Neuronal stem cell (in vitro differentiated cells): ENCODE results near the gene OMA1.

Experiments used
- DNase-seq: peaks from one replicate; pipeline ENCODE4 v3.0.0-alpha.2; 2013; ENCODE audit warnings: low spot score
- H2AFZ ChIP-seq: one replicate; pipeline ENCODE4 v1.6.1; 2013; ENCODE audit warnings: mild to moderate bottlenecking, low read length, inconsistent platforms
- H2AK5ac ChIP-seq: 2 replicates; pipeline ENCODE4 v1.6.1; 2013; ENCODE audit warnings: low read depth, mild to moderate bottlenecking, inconsistent platforms, low read length, moderate library complexity, mixed read lengths
- H2BK120ac ChIP-seq: 2 replicates; pipeline ENCODE4 v1.6.1; 2013; ENCODE audit warnings: low read depth, mild to moderate bottlenecking, inconsistent platforms, low read length, moderate library complexity, mixed read lengths
- H2BK12ac ChIP-seq: one replicate; pipeline ENCODE4 v1.6.1; 2013; ENCODE audit warnings: low read length, inconsistent platforms
- H2BK15ac ChIP-seq: 2 replicates; pipeline ENCODE4 v1.6.1; 2013; ENCODE audit warnings: mild to moderate bottlenecking, low read length, inconsistent platforms, mixed read lengths
- H2BK5ac ChIP-seq: one replicate; pipeline ENCODE4 v1.6.1; 2013; ENCODE audit warnings: inconsistent platforms, mild to moderate bottlenecking, low read length, moderate library complexity
- H3K14ac ChIP-seq: one replicate; pipeline ENCODE4 v1.6.1; 2013; ENCODE audit warnings: low read length, inconsistent platforms
- H3K18ac ChIP-seq: 2 replicates; pipeline ENCODE4 v1.6.1; 2013; ENCODE audit warnings: low read length, inconsistent platforms
- H3K23ac ChIP-seq: 2 replicates; pipeline ENCODE4 v1.6.1; 2013; ENCODE audit warnings: low read depth, mild to moderate bottlenecking, mixed read lengths, low read length, inconsistent platforms; ENCODE audit not compliant: poor library complexity
- H3K27ac ChIP-seq: replicated peaks from 3 replicates; pipeline ENCODE4 v1.5.1; 2013; ENCODE audit warnings: low read length, inconsistent platforms
- H3K27me3 ChIP-seq, 3 experiments: 2 replicates each; pipeline ENCODE4 v1.6.1; 2013; ENCODE audit warnings: low read length in 3 of 3, mild to moderate bottlenecking in 2 of 3, inconsistent platforms in 1 of 3, low read depth in 1 of 3, mixed read lengths in 1 of 3, moderate library complexity in 1 of 3; ENCODE audit not compliant: control insufficient read depth in 3 of 3, insufficient read depth in 3 of 3
- H3K36me3 ChIP-seq, 2 donors: replicated peaks in 1 of 2; 2 replicates each; pipeline ENCODE4 v1.6.1; 2013; ENCODE audit warnings: low read length in 2 of 2; ENCODE audit not compliant: control insufficient read depth in 2 of 2, insufficient read depth in 2 of 2
- H3K4ac ChIP-seq: 2 replicates; pipeline ENCODE4 v1.6.1; 2013; ENCODE audit warnings: inconsistent platforms, mild to moderate bottlenecking, low read length, moderate library complexity
- H3K4me1 ChIP-seq, 2 donors: 1 replicate in 1 of 2; 2 replicates in 1 of 2; pipeline ENCODE4 v1.6.1; 2013; ENCODE audit warnings: low read length in 2 of 2, low read depth in 1 of 2; ENCODE audit not compliant: control insufficient read depth in 2 of 2, insufficient read depth in 1 of 2
- H3K4me2 ChIP-seq: one replicate; pipeline ENCODE4 v1.6.1; 2013; ENCODE audit warnings: mild to moderate bottlenecking, low read length, inconsistent platforms; ENCODE audit not compliant: insufficient read depth, poor library complexity, severe bottlenecking
- H3K4me3 ChIP-seq, 2 donors: 2 replicates each; pipeline ENCODE4 v1.5.1; 2013; ENCODE audit warnings: low read length in 2 of 2, mild to moderate bottlenecking in 2 of 2, inconsistent platforms in 1 of 2, moderate library complexity in 1 of 2
- H3K79me1 ChIP-seq: one replicate; pipeline ENCODE4 v1.6.1; 2013; ENCODE audit warnings: low read depth, mild to moderate bottlenecking, inconsistent platforms, low read length, moderate library complexity
- H3K9ac ChIP-seq: one replicate; pipeline ENCODE4 v1.6.1; 2013; ENCODE audit warnings: mild to moderate bottlenecking, low read depth, low read length, inconsistent platforms; ENCODE audit not compliant: poor library complexity
- H3K9me3 ChIP-seq, 2 donors: replicated peaks in 1 of 2; 2 replicates each; pipeline versions ENCODE3 to v1.6.1; 2013; ENCODE audit warnings: low read length in 2 of 2, mild to moderate bottlenecking in 2 of 2, inconsistent platforms in 1 of 2, low read depth in 1 of 2, mixed read lengths in 1 of 2, moderate library complexity in 1 of 2; ENCODE audit not compliant: control insufficient read depth in 2 of 2, insufficient read depth in 1 of 2
- H4K8ac ChIP-seq: one replicate; pipeline ENCODE4 v1.6.1; 2013; ENCODE audit warnings: low read depth, mild to moderate bottlenecking, inconsistent platforms, low read length, moderate library complexity
- H4K91ac ChIP-seq: one replicate; pipeline ENCODE4 v1.6.1; 2013; ENCODE audit warnings: low read length, low read depth, mild to moderate bottlenecking, inconsistent platforms; ENCODE audit not compliant: poor library complexity
- WGBS, 2 donors: extraction: QIAGEN DNeasy Blood & Tissue Kit; methylation state at CpG; one replicate each; pipeline ENCODE4 v1.1.7; 2013; ENCODE audit warnings: missing lambda C conversion rate in 2 of 2, mixed read lengths in 1 of 2; ENCODE audit not compliant: insufficient read length in 2 of 2, insufficient replicate concordance in 1 of 2; ENCODE audit errors: extremely low coverage in 2 of 2; 5-methylcytosine and 5-hydroxymethylcytosine counted together

Gene OMA1

DNA sequence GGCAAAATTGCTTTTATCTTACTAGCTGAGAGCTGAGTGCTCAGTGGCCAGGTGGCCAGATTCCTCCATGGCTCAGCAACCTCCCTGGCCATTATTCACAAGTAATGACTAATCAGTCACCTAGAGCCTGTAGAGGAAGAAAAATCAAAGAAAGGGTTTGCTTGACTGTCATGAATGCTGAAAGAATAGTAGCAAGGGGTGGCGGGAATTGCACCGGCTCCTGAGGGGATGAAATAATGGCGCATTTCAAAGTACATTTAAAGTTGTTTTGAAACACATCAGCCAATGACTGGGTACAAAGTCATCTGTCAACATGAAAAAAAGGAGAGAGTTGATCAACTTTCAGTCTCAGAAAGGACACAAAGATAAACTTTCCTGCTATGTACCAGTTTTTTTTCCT lies 99.5 kb downstream of the OMA1 start:
- no peak overlapping the region for H4K8ac ChIP-seq

DNA sequence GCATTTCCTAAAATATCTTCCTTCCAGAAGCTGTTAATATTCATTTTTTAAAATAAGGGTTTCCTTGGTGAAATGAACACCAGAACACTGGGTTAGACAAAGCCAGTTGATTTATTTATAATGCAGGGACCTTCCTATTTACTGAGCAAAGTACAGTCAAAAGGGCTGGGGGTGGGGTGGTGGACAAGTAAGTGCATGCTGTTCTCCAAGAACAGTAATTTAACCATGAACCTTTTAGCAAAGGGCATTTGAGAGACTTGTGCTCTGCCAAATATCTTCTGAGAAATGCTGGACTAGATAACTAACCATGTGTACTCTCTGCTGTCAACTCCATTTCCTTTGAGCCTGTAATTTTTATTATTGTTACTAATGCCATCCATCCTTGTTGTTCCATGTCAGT lies 100.2 kb downstream of the OMA1 start:
- no peak overlapping the region for H4K8ac ChIP-seq
- no peaks in the 10 kb centered on the region for H3K79me1 ChIP-seq
- no peak overlapping the region for H3K4me2 ChIP-seq
- H3K4ac ChIP-seq = no peak overlapping the region
- H2BK15ac ChIP-seq = no peak overlapping the region
- no peak overlapping the region for H3K4me3 ChIP-seq
- H2BK5ac ChIP-seq = no peak overlapping the region
- H2BK120ac ChIP-seq = no peak overlapping the region
- no peak overlapping the region for H3K14ac ChIP-seq
- H2AK5ac ChIP-seq = no peak overlapping the region
- H3K18ac ChIP-seq = no peak overlapping the region
- no peak for DNase-seq
- no peak overlapping the region for H3K9ac ChIP-seq
- H3K9me3 ChIP-seq = no peaks in the 10 kb centered on the region
- no peak overlapping the region for H3K23ac ChIP-seq
- no peak overlapping the region for H2BK12ac ChIP-seq
- no peak overlapping the region for H4K91ac ChIP-seq
- H2AFZ ChIP-seq = no peak overlapping the region
- H3K27me3 ChIP-seq = no peaks in the 10 kb centered on the region
- H3K4me1 ChIP-seq = peaks cover 0 to 8% of the 10 kb centered on the region in 2 donors
- no peaks in the 10 kb centered on the region for H3K36me3 ChIP-seq
- H3K27ac ChIP-seq = no peak overlapping the region

More for the DNA sequence above, 99.5 kb downstream of the OMA1 start:
- no peaks in the 10 kb centered on the region for H3K79me1 ChIP-seq
- no peak overlapping the region for H4K91ac ChIP-seq
- H2BK12ac ChIP-seq = no peak overlapping the region
- no peak overlapping the region for H2BK5ac ChIP-seq
- H3K36me3 ChIP-seq = no peaks in the 10 kb centered on the region
- no peak overlapping the region for H3K23ac ChIP-seq
- H3K4me2 ChIP-seq = no peak overlapping the region
- no peak overlapping the region for H3K18ac ChIP-seq
- H3K9ac ChIP-seq = no peak overlapping the region
- no peak overlapping the region for H2BK120ac ChIP-seq
- H3K4ac ChIP-seq = no peak overlapping the region
- no peak overlapping the region for H3K4me3 ChIP-seq
- no CpG with 5 or more reads among the region's 3 CpGs for WGBS, 2 donors
- H3K27me3 ChIP-seq = no peaks in the 10 kb centered on the region
- H3K14ac ChIP-seq = no peak overlapping the region
- no peak overlapping the region for H3K27ac ChIP-seq
- peaks cover 0 to 8% of the 10 kb centered on the region in 2 donors for H3K4me1 ChIP-seq
- no peak overlapping the region for H2AFZ ChIP-seq
- no peaks in the 10 kb centered on the region for H3K9me3 ChIP-seq
- no peak for DNase-seq
- H2BK15ac ChIP-seq = no peak overlapping the region
- H2AK5ac ChIP-seq = no peak overlapping the region

DNA sequence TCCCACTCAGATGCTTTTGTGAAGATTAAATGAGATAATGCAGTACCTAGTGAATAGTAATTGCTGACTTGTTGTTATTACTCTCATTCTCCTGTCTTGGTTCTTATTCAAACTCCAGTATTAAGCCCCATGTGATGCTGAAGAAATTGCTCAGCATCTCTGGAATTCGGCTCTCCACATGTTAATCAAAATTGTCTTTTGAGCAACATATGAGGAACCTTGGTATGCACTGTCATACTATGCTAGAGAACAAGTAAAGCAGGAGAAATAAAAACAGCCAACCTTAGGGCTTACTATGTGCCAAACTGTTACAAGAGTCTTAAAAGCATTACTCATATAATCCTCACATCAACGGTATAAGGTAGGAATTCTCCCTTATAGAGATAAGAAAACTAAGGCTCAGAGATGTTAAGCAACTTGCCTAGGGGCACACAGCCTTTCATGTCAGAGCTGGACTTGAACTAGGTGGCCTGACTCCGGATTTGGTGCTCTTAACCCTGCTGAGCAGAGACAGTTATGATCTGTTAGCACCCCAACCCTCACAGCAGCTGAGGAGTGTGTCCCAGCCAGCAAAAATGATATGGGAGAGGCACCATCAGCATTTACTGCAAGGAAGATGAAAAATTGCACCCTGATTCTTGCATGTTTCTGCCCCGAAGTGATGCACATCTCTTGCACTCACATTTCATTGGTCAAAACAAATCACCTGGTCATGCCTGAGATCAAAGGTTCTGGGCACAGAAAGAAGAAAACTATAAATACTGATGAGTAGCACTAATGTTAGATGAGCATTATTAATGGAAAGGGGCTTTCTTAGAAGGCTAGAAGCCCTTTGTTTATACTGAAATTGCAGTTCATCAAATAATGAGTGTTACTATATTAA lies 102.3 kb downstream of the OMA1 start:
- H4K91ac ChIP-seq = no peak overlapping the region
- H2BK15ac ChIP-seq = no peak overlapping the region
- no peak for DNase-seq
- no peak overlapping the region for H4K8ac ChIP-seq
- no peak overlapping the region for H2BK12ac ChIP-seq
- H3K23ac ChIP-seq = no peak overlapping the region
- no peak overlapping the region for H3K27ac ChIP-seq
- H3K4me1 ChIP-seq = peaks cover 0 to 8% of the 10 kb centered on the region in 2 donors
- H3K9me3 ChIP-seq = no peaks in the 10 kb centered on the region
- no peak overlapping the region for H2AFZ ChIP-seq
- no peak overlapping the region for H3K18ac ChIP-seq
- H3K14ac ChIP-seq = no peak overlapping the region
- no peak overlapping the region for H2BK120ac ChIP-seq
- H2BK5ac ChIP-seq = no peak overlapping the region
- no peak overlapping the region for H3K4ac ChIP-seq
- no CpG with 5 or more reads among the region's 4 CpGs for WGBS, 2 donors
- no peaks in the 10 kb centered on the region for H3K27me3 ChIP-seq
- H3K36me3 ChIP-seq = no peaks in the 10 kb centered on the region
- H3K79me1 ChIP-seq = no peaks in the 10 kb centered on the region
- no peak overlapping the region for H2AK5ac ChIP-seq
- H3K4me2 ChIP-seq = no peak overlapping the region
- no peak overlapping the region for H3K4me3 ChIP-seq
- no peak overlapping the region for H3K9ac ChIP-seq

DNA sequence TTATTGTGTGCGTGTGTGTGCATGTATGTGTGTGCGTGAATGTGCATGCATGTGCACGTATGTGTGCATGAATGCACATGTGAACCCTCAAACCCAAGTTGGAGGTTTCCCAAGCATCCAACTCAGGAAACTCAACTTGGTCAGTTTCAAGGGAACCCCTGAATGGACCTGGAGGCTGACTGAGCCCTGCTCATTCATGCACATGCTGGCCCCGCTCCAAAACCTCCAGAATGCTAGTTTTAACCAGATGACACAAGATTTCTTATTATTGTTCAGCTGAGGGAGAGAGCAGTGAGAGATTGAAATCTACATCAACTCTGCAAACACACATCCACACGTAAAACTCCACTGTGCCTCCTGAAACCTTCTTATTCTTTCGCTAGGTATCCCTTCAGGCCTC lies 104.4 kb downstream of the OMA1 start:
- Histone ChIP-seq H2BK15ac (no peak overlapping the region), H3K4ac (no peak overlapping the region), H2BK5ac (no peak overlapping the region), H3K4me3 (no peak overlapping the region), H3K4me1 (peaks cover 0 to 9% of the 10 kb centered on the region in 2 donors), H3K18ac (no peak overlapping the region), H2BK120ac (no peak overlapping the region), H3K36me3 (no peaks in the 10 kb centered on the region), H3K4me2 (no peak overlapping the region), H3K9me3 (no peaks in the 10 kb centered on the region), H2AK5ac (no peak overlapping the region), H3K23ac (no peak overlapping the region), H3K27me3 (no peaks in the 10 kb centered on the region), H2BK12ac (no peak overlapping the region), H3K9ac (no peak overlapping the region), H4K8ac (no peak overlapping the region), H3K79me1 (no peaks in the 10 kb centered on the region), H3K27ac (no peak overlapping the region), H4K91ac (no peak overlapping the region), H2AFZ (no peak overlapping the region), H3K14ac (no peak overlapping the region)
- DNase-seq = no peak
- WGBS, 2 donors = no CpG with 5 or more reads among the region's 6 CpGs
